Stimulated activated CD4-positive, alpha-beta T cell treated with anti-CD3 and anti-CD28 coated beads, Interleukin-15, amount 100 ng/mL, for 24 hours (primary cell): ENCODE measurements around the gene DCAF12L1.

ENCODE experiments used
- DNase-seq: peaks from one replicate; pipeline ENCODE4 v3.0.0-alpha.2; 2020

Gene DCAF12L1

GRCh38 chrX:126552313-126553022 is at the start of gene DCAF12L1:
DCAF12L1 (minus strand) TSS chrX:126552814; CDS start chrX:126552608, 206 bp downstream.
- DNase-seq = no peak

GRCh38 chrX:126580877-126581276 is 28.3 kb upstream of the DCAF12L1 start:
- DNase-seq = no peak

- no peak for DNase-seq
These were observed 23.3 kb upstream of the DCAF12L1 start for GRCh38 chrX:126575911-126576310.

- no peak for DNase-seq
These were observed 4.5 kb upstream of the DCAF12L1 start for GRCh38 chrX:126557151-126557550.

GRCh38 chrX:126551725-126552312 is 795 bp downstream of the DCAF12L1 start:
- no peak for DNase-seq

GRCh38 chrX:126551306-126551705 is 1.3 kb downstream of the DCAF12L1 start:
- no peak for DNase-seq

- no peak for DNase-seq
These were observed 1.8 kb downstream of the DCAF12L1 start for GRCh38 chrX:126550816-126551215.

GRCh38 chrX:126509923-126510322 is 42.7 kb downstream of the DCAF12L1 start:
- DNase-seq = no peak
